Breast epithelium (tissue), 4 donors: Measurements from ENCODE around the gene YTHDF1. TPM values are rescaled to one million over a fixed set of nuclear protein-coding genes. Genes with fewer than 3 reads are reported as not detected.

Experiments used
- DNase-seq, 2 donors: peaks; one replicate each; pipeline ENCODE4 v3.0.0-alpha.2; 2019; ENCODE audit warnings: low spot score in 2 of 2
- H3K27ac ChIP-seq, 2 donors: fragments of 200-600 bp; sonication (generic) in 1 of 2; one replicate each; pipeline ENCODE4 v1.5.1; 2016 to 2019; ENCODE audit warnings: mild to moderate bottlenecking in 1 of 2
- H3K27me3 ChIP-seq, 2 donors: fragments of 200-600 bp; sonication (generic) in 1 of 2; one replicate each; pipeline versions ENCODE4 v1.5.1 to v1.6.0; 2017 to 2019; ENCODE audit warnings: control low read depth in 1 of 2, mild to moderate bottlenecking in 1 of 2
- H3K36me3 ChIP-seq: fragments of 200-600 bp; one replicate; pipeline ENCODE4 v1.5.1; 2019
- H3K4me1 ChIP-seq, 2 donors: fragments of 200-600 bp; sonication (generic); one replicate each; pipeline ENCODE4 v1.5.1; 2016 to 2019; ENCODE audit warnings: control low read depth in 1 of 2
- H3K4me3 ChIP-seq, 3 donors: fragments of 200-600 bp; sonication (generic); 1 replicate in 2 of 3; 2 replicates in 1 of 3; pipeline ENCODE4 v1.5.1; 2016 to 2019; ENCODE audit warnings: mild to moderate bottlenecking in 3 of 3, moderate library complexity in 2 of 3
- H3K9me3 ChIP-seq, 2 donors: fragments of 200-600 bp; sonication (generic) in 1 of 2; one replicate each; pipeline ENCODE4 v1.5.1; 2016 to 2019; ENCODE audit warnings: control low read depth in 1 of 2
- CTCF ChIP-seq, 3 donors: fragments of 450-650 bp; IDR thresholded peaks; one replicate each; pipeline ENCODE4 v1.5.1; 2016 to 2017; ENCODE audit warnings: antibody characterized with exemption in 3 of 3, mild to moderate bottlenecking in 3 of 3, moderate library complexity in 3 of 3
- POLR2A ChIP-seq: fragments of 450-650 bp; IDR thresholded peaks from one replicate; pipeline ENCODE4 v1.6.1; 2016; ENCODE audit warnings: antibody characterized with exemption, mild to moderate bottlenecking, moderate library complexity
- POLR2AphosphoS5 ChIP-seq, 3 donors: sonication (generic); formaldehyde crosslinking; IDR thresholded peaks; one replicate each; pipeline ENCODE4 v1.6.1; 2017; ENCODE audit warnings: antibody characterized with exemption in 3 of 3
- intact Hi-C: fragments of 100-400 bp; cut with DNase I; formaldehyde crosslinking; loops from one replicate; pipeline ENCODE4 v1.15.1; 2023; ENCODE audit warnings: low total_unique reads
- total RNA-seq, 3 donors: library from RNA; depleted of rRNA; stranded (reverse); fragments of >200 nt; gene quantifications; one replicate each; pipeline ENCODE4 v1.1.0, GENCODE V29; 2016

The YTHDF1 gene
- total RNA-seq, 3 donors from 2014 or later: 23.0 to 32.8 (median 28.2) TPM

DNA sequence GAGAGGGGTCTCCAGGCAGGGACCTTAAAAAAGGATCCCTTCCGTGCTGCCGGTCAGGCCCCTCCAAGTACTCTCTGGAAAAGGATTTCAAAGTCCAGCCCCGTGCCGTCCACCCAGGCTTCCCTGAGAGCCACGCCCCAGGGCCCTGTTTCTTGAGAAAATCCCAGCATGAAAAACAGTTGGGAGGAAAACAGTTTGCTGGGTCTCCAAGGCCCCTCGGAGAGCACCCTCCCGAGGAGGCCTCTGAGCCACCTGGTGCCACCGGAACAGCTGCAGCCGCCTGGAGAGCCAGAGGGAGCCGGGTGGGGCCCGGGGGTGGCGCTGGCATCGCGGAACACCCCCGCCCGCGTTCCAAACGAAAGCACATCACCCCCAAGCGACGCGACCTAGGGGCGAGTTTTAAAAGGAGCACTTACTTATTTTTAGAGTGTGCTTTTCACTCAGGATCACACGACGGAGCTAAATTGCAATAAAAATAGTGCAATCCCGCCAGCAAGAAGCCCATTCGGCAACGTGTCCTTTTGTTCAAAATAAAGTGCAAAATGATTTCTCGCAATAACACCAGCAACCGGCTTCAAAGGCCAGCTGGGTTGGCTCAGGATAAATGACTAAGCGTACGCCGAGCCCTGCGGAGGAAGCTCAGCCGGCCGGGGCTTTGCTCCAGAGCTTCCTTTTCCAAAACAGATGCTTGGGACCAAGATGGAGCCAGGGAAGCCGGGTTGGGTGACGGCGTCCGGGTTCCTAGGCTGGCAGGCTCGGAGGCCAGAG, 64.2 kb downstream of the YTHDF1 start:
- no peak for DNase-seq
- Histone ChIP-seq H3K27me3 (peaks cover 0 to 87% of the 10 kb centered on the region in 2 donors), H3K4me3 (peak overlapping the region in 1 of 3 donors; percentile 31), H3K9me3 (peaks cover 7 to 20% of the 10 kb centered on the region in 2 donors), H3K36me3 (no peaks in the 10 kb centered on the region), H3K4me1 (no peaks in the 10 kb centered on the region), H3K27ac (no peak overlapping the region)
- intact Hi-C loops: no loop called here
- TF ChIP-seq POLR2AphosphoS5 (IDR thresholded peaks at IDR 0.05) (no peak), POLR2A (no peak), CTCF (IDR thresholded peaks at IDR 0.05) (no peak)

DNA sequence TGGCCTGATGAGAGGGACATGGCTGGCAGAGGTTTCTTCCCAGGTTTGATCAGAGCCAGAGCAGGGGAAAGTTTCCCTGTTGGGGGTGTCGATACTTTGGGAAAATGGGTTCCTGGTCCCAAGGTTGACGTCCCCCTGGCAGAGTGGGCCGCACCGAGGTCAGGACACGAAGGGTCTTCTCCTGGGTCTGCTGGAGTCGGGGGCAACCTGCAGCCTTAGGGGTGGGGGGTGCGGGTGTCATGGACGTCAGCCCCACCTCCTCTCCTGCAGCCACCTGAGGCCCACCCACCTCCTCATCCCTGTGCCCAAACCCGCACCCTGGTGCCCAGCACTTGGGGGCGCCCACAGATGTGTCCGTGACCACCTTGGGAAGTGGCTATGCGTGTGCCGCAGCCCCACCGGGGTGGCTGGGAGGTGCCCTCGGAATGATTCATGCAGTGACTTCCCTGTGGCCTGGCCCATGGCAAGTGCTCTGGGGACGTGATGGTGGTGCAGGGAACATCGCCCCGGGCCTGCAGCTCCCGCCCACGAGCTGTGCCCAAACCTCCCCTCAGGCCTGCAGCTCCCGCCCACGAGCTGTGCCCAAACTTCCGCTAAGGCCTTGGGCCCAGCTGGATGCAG, 64.9 kb downstream of the YTHDF1 start:
- no peaks in the 10 kb centered on the region for H3K36me3 ChIP-seq
- DNase-seq: no peak
- peaks cover 7 to 20% of the 10 kb centered on the region in 2 donors for H3K9me3 ChIP-seq
- peaks cover 0 to 83% of the 10 kb centered on the region in 2 donors for H3K27me3 ChIP-seq
- no peak for TF ChIP-seq POLR2AphosphoS5 (IDR thresholded peaks at IDR 0.05)
- no peak for TF ChIP-seq CTCF (IDR thresholded peaks at IDR 0.05)
- TF ChIP-seq POLR2A: no peak
- intact Hi-C loops: no loop called here
- H3K4me3 ChIP-seq: no peak overlapping the region
- H3K27ac ChIP-seq: no peak overlapping the region
- no peaks in the 10 kb centered on the region for H3K4me1 ChIP-seq

GRCh38 chr20:63150391-63150898, 65.5 kb downstream of the YTHDF1 start:
- H3K9me3 ChIP-seq: peaks cover 7 to 20% of the 10 kb centered on the region in 2 donors
- no peak overlapping the region for H3K4me3 ChIP-seq
- H3K4me1 ChIP-seq: no peaks in the 10 kb centered on the region
- peaks cover 0 to 77% of the 10 kb centered on the region in 2 donors for H3K27me3 ChIP-seq
- no peaks in the 10 kb centered on the region for H3K36me3 ChIP-seq
- no peak overlapping the region for H3K27ac ChIP-seq
- DNase-seq: no peak
- TF ChIP-seq CTCF (IDR thresholded peaks at IDR 0.05) (no peak), POLR2AphosphoS5 (IDR thresholded peaks at IDR 0.05) (no peak), POLR2A (no peak)
- intact Hi-C loops: no loop called here

- intact Hi-C loops: no loop called here
- H3K4me3 ChIP-seq: no peak overlapping the region
- H3K27ac ChIP-seq: no peak overlapping the region
- H3K36me3 ChIP-seq: no peaks in the 10 kb centered on the region
- no peak for TF ChIP-seq POLR2A
- TF ChIP-seq CTCF (IDR thresholded peaks at IDR 0.05): no peak
- no peak for TF ChIP-seq POLR2AphosphoS5 (IDR thresholded peaks at IDR 0.05)
- no peak for DNase-seq
- H3K4me1 ChIP-seq: no peaks in the 10 kb centered on the region
- peaks cover 0 to 76% of the 10 kb centered on the region in 2 donors for H3K27me3 ChIP-seq
- peaks cover 7 to 20% of the 10 kb centered on the region in 2 donors for H3K9me3 ChIP-seq
Observed at GRCh38 chr20:63149531-63150192, 66.3 kb downstream of the YTHDF1 start.
